ENCODE measurements around the gene ST8SIA6. TPM values are rescaled to one million over a fixed set of nuclear protein-coding genes. Genes with fewer than 3 reads are reported as not detected.

Gene ST8SIA6
- total and polyA plus RNA-seq, 7 donors, result 0.50 to 2.6 (median 1.1) TPM; not detected in 2

DNA sequence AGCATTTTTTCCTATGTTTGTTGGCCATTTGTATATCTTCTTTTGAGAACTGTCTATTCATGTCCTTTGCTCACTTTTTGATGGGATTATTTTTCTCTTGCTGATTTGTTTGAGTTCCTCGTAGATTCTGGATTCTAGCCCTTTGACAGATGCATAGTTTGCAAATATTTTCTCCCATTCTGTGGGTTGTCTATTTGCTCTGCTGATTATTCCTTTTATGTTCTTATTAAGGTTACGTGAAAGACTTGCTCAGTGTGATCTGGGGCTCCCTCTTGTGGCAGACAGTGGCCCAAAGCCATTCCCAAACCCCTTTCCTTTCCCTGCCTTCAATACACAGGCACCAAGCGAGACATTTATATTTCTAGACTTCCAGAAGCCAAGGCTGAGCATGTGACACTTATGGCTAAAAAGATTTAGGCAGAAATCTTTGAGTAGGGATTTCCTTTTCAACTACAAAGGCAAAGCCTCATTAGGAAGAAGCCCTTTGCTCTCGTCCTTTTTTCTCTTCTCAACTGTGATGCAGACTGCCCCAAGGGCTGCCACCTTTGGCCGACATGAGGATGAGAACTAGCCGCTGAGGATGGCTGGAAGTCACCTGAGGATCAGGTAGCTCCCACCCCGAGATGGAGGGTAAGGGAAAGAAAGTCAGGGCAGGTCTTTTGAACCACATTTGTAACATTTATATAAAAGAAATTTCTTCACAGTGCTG is 23.6 kb downstream of the ST8SIA6 start:
- Histone ChIP-seq H3K9me3 (no peaks in the 10 kb centered on the region), H3K4me3 (no peak overlapping the region), H3K27me3 (peaks cover 0 to 18% (median 4%) of the 10 kb centered on the region in 3 donors), H3K36me3 (no peaks in the 10 kb centered on the region), H3K4me1 (no peaks in the 10 kb centered on the region), H3K27ac (no peak overlapping the region)
- DNase-seq, result peak; percentile 75
- TF ChIP-seq EP300 (IDR thresholded peaks at IDR 0.05), result no peak
- TF ChIP-seq, protein P1, sequence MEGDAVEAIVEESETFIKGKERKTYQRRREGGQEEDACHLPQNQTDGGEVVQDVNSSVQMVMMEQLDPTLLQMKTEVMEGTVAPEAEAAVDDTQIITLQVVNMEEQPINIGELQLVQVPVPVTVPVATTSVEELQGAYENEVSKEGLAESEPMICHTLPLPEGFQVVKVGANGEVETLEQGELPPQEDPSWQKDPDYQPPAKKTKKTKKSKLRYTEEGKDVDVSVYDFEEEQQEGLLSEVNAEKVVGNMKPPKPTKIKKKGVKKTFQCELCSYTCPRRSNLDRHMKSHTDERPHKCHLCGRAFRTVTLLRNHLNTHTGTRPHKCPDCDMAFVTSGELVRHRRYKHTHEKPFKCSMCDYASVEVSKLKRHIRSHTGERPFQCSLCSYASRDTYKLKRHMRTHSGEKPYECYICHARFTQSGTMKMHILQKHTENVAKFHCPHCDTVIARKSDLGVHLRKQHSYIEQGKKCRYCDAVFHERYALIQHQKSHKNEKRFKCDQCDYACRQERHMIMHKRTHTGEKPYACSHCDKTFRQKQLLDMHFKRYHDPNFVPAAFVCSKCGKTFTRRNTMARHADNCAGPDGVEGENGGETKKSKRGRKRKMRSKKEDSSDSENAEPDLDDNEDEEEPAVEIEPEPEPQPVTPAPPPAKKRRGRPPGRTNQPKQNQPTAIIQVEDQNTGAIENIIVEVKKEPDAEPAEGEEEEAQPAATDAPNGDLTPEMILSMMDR (IDR thresholded peaks at IDR 0.05), result peak; percentile 8 to 78 (median 68)
- intact Hi-C loops (cut with DNase I), result loop anchor here (1.0 to 5.0 kb wide), 2 partner anchors 588 to 602 kb away; no protein-coding TSS in a partner anchor
- 23 to 34% methylated on average over 7 of the region's 7 CpGs for WGBS, 2 donors

DNA sequence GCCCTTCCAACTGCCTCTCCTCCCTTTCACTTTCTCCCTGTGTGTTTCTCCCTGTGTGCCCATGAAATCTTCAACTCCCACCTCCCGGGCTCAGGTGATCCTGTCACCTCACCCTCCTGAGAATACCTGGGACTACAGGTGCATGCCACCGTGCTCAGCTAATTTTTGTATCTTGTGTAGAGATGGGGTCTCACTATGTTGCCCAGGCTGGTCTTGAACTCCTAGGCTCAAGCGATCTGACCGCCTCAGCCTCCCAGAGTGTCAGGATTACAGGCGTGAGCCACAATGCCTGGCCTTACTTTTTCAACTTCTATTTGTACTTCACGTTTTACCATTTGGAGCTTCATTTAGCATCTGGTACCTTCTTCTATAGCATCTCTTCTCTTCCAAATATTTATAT is 24.9 kb downstream of the ST8SIA6 start:
- intact Hi-C loops (cut with DNase I), result no loop called here
- no peaks in the 10 kb centered on the region for H3K36me3 ChIP-seq

DNA sequence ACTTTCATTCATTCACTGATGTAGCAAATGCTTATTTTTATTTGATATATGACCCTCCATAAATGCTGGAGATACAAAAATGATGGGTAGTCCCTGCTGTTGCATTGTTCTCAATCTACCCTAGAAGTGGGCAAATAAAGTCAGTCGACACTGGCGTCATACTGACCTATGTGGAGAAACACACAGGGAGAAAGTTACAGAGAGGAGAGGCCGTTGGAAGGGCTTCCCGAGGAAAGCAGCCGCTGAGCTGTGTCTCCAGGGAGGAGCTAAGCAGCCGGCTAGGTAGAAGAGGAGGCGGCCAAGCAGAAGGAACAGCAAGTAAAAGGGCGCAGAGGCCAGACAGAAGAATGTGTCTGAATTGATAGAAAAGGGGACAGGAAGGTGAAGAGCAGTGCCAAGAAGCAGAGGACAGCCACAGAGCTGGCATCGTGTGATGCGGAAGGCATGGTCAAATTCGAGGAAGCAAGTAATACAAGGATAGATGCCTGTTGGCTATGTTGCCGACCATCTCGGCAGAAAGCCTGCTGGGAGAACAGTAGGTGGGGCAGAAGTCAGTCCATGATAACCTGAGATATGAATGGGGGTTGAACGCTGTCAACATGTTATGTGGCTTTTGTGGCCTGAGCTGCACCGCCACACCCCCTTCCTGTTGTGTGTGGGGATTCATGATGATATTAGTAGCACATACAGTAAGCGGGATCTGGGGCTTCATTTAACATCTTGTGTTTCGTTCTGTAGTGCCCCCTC is 25.9 kb downstream of the ST8SIA6 start:
- Histone ChIP-seq H3K27ac (no peak overlapping the region), H3K36me3 (no peaks in the 10 kb centered on the region), H3K9me3 (no peaks in the 10 kb centered on the region), H3K27me3 (peaks cover 0 to 18% (median 0%) of the 10 kb centered on the region in 3 donors), H3K4me3 (no peak overlapping the region), H3K4me1 (no peaks in the 10 kb centered on the region)
- DNase-seq, result no peak
- intact Hi-C loops (cut with DNase I), result no loop called here
- WGBS, 2 donors, result 46 to 76% methylated on average over 17 of the region's 17 CpGs
- TF ChIP-seq EP300 (IDR thresholded peaks at IDR 0.05), result no peak
- no peak for TF ChIP-seq POLR2AphosphoS5 (IDR thresholded peaks at IDR 0.05)
- TF ChIP-seq, protein P1 (IDR thresholded peaks at IDR 0.05), result no peak
- no peak for TF ChIP-seq POLR2A (IDR thresholded peaks at IDR 0.05)

More for the DNA sequence above, 24.9 kb downstream of the ST8SIA6 start:
- TF ChIP-seq EP300 (IDR thresholded peaks at IDR 0.05) (no peak), POLR2AphosphoS5 (IDR thresholded peaks at IDR 0.05) (no peak), POLR2A (IDR thresholded peaks at IDR 0.05) (no peak)
- TF ChIP-seq, protein P1 (IDR thresholded peaks at IDR 0.05), result no peak
- no peak for DNase-seq
- peaks cover 0 to 18% (median 4%) of the 10 kb centered on the region in 3 donors for H3K27me3 ChIP-seq
- no peak overlapping the region for H3K27ac ChIP-seq
- 93 to 96% methylated on average over 6 of the region's 6 CpGs for WGBS, 2 donors
- no peaks in the 10 kb centered on the region for H3K4me1 ChIP-seq
- H3K9me3 ChIP-seq, result no peaks in the 10 kb centered on the region
- H3K4me3 ChIP-seq, result no peak overlapping the region

GRCh38 chr10:17427666-17428350 is 26.6 kb downstream of the ST8SIA6 start:
- intact Hi-C loops (cut with DNase I), result no loop called here
- Histone ChIP-seq H3K4me1 (no peaks in the 10 kb centered on the region), H3K27me3 (peaks cover 0 to 14% (median 0%) of the 10 kb centered on the region in 3 donors), H3K9me3 (no peaks in the 10 kb centered on the region), H3K36me3 (no peaks in the 10 kb centered on the region), H3K27ac (no peak overlapping the region), H3K4me3 (no peak overlapping the region)
- 28 to 54% methylated on average over 6 of the region's 6 CpGs for WGBS, 2 donors
- DNase-seq, result no peak
- TF ChIP-seq, protein P1 (IDR thresholded peaks at IDR 0.05), result no peak
- no peak for TF ChIP-seq POLR2AphosphoS5 (IDR thresholded peaks at IDR 0.05)
- TF ChIP-seq EP300 (IDR thresholded peaks at IDR 0.05), result no peak
- TF ChIP-seq POLR2A (IDR thresholded peaks at IDR 0.05), result no peak

Data from sigmoid colon (tissue), 7 donors.